HepG2 (cell line): ENCODE data around the gene GGNBP2. TPM values are rescaled to one million over a fixed set of nuclear protein-coding genes. Genes with fewer than 3 reads are reported as not detected.

Source experiments
- AKAP8 ChIP-seq: sonication (generic); formaldehyde crosslinking; IDR thresholded peaks from 2 replicates; pipeline ENCODE4 v1.5.1; 2020; ENCODE audit warnings: mild to moderate bottlenecking, missing genetic modification reagents
- ETV5 ChIP-seq: IDR thresholded peaks from 2 replicates; pipeline ENCODE4 v1.6.1; 2018; ENCODE audit warnings: missing biosample characterization, missing genetic modification reagents, inconsistent platforms, borderline replicate concordance
- HNF4A ChIP-seq: sonication (generic); formaldehyde crosslinking; IDR thresholded peaks from 2 replicates; pipeline ENCODE4 v1.4.0; 2020; ENCODE audit warnings: missing genetic modification reagents
- JUN ChIP-seq: sonication (generic); formaldehyde crosslinking; IDR thresholded peaks from 2 replicates; pipeline ENCODE4 v1.4.0; 2020; ENCODE audit warnings: mild to moderate bottlenecking, missing genetic modification reagents
- MAFK ChIP-seq, 2 experiments: IDR thresholded peaks in 1 of 2; conservative IDR thresholded peaks in 1 of 2; 2 replicates each; pipeline ENCODE4 v1.6.1; 2011; ENCODE audit warnings: improper control_type of control experiment in 2 of 2, low read length in 2 of 2
- NCOR1 ChIP-seq: fragments of 200-600 bp; sonication (generic); IDR thresholded peaks from 2 replicates; pipeline ENCODE4 v1.7.0; 2017; ENCODE audit warnings: antibody characterized with exemption, low read length, borderline replicate concordance
- PHF21A ChIP-seq: sonication (generic); formaldehyde crosslinking; IDR thresholded peaks from 2 replicates; pipeline ENCODE4 v1.5.0; 2020; ENCODE audit warnings: mild to moderate bottlenecking, missing genetic modification reagents
- SALL1 ChIP-seq: sonication (generic); formaldehyde crosslinking; IDR thresholded peaks from 2 replicates; pipeline ENCODE4 v1.8.0; 2022; ENCODE audit warnings: mild to moderate bottlenecking, missing genetic modification reagents
- SKI ChIP-seq: fragments of 450-650 bp; IDR thresholded peaks from one replicate; pipeline ENCODE4 v1.6.1; 2018; ENCODE audit warnings: mild to moderate bottlenecking; ENCODE audit not compliant: partially characterized antibody
- ZFP82 ChIP-seq: sonication (generic); formaldehyde crosslinking; IDR thresholded peaks from 2 replicates; pipeline ENCODE4 v1.5.1; 2020; ENCODE audit warnings: mild to moderate bottlenecking, missing genetic modification reagents, borderline replicate concordance
- ZNF224 ChIP-seq: sonication (generic); formaldehyde crosslinking; IDR thresholded peaks from 2 replicates; pipeline ENCODE4 v1.5.0; 2020; ENCODE audit warnings: mild to moderate bottlenecking, missing genetic modification reagents
- ZNF607 ChIP-seq: sonication (generic); formaldehyde crosslinking; IDR thresholded peaks from 2 replicates; pipeline ENCODE4 v1.5.1; 2020; ENCODE audit warnings: missing genetic modification reagents, mild to moderate bottlenecking, borderline replicate concordance
- ZNF777 ChIP-seq: sonication (generic); formaldehyde crosslinking; IDR thresholded peaks from 2 replicates; pipeline ENCODE4 v1.4.0; 2020; ENCODE audit warnings: missing genetic modification reagents
- polyA plus RNA-seq, 8 experiments: library from polyadenylated mRNA; depleted of rRNA in 3 of 8; stranded (reverse) in 7 of 8; unstranded in 1 of 8; fragments of >200 nt; fragmentation: Illumina TruSeq in 4 of 8; extraction: Trizol in 4 of 8; gene quantifications; 2 replicates each; pipeline versions ENCODE4 v1.2.1 to v1.2.3, GENCODE V29; 2011 to 2016; ENCODE audit warnings: low read depth in 4 of 8, missing spikeins in 1 of 8, mixed read lengths in 1 of 8; ENCODE audit not compliant: insufficient read depth in 1 of 8
- total RNA-seq, 5 experiments: library from RNA; depleted of rRNA; stranded (reverse); fragments of >200 nt; fragmentation: Illumina TruSeq; extraction: Trizol; gene quantifications; 2 replicates each; pipeline ENCODE4 v1.2.3, GENCODE V29; 2016; ENCODE audit warnings: low read depth in 1 of 5
- TF ChIP-seq, protein P1 (sequence below): sonication (generic); formaldehyde crosslinking; IDR thresholded peaks from 2 replicates; pipeline ENCODE4; 2020; ENCODE audit warnings: missing genetic modification reagents, mild to moderate bottlenecking, borderline replicate concordance
- TF ChIP-seq, protein P2 (sequence below): sonication (generic); formaldehyde crosslinking; IDR thresholded peaks from 2 replicates; pipeline ENCODE4 v1.5.0; 2020; ENCODE audit warnings: missing genetic modification reagents
- TF ChIP-seq, protein P3 (sequence below): sonication (generic); formaldehyde crosslinking; IDR thresholded peaks from 2 replicates; pipeline ENCODE4 v1.4.0; 2020; ENCODE audit warnings: missing genetic modification reagents
- TF ChIP-seq, protein P4 (sequence below): sonication (generic); formaldehyde crosslinking; conservative IDR thresholded peaks from 2 replicates; pipeline ENCODE4 v1.4.0; 2020; ENCODE audit warnings: mild to moderate bottlenecking, missing genetic modification reagents, moderate library complexity

The GGNBP2 gene
- total and polyA plus RNA-seq, 2 of the 13 experiments (the other 11 are each of a cell fraction or from before 2014, with no cell fraction given) = 53.3 to 84.2 TPM

DNA sequence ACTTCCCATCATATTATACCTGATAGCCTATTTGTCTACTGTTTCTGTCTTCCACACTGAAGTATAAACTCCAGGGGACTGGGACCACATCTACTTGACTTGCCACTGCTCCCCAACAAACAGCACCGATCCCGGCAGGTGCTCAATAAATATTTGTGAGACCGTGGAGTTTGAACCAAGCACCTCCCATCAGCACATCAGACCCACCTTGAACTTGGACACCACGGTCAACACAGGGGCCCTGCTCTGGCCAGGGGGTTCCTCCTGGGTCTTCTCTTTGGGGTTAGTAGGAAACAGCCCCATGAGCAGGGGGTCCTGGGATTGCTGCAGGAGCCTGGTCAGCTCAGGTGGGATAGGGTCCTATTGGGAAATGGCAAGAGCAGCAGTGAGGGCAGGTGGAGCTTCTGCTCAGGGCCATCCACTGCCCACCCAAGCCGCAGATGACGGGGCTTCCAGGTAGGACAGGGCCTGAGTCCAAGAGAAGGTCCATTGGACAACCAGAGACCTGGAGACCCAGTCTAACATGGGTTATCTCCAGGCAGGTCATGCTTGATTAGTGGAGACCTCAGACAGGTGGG lies 38.4 kb upstream of the GGNBP2 start (continued):
- peak; percentile 40 for TF ChIP-seq SKI
- TF ChIP-seq ZNF607 (CRISPR knock-in tag) = no peak
- TF ChIP-seq, protein P1, sequence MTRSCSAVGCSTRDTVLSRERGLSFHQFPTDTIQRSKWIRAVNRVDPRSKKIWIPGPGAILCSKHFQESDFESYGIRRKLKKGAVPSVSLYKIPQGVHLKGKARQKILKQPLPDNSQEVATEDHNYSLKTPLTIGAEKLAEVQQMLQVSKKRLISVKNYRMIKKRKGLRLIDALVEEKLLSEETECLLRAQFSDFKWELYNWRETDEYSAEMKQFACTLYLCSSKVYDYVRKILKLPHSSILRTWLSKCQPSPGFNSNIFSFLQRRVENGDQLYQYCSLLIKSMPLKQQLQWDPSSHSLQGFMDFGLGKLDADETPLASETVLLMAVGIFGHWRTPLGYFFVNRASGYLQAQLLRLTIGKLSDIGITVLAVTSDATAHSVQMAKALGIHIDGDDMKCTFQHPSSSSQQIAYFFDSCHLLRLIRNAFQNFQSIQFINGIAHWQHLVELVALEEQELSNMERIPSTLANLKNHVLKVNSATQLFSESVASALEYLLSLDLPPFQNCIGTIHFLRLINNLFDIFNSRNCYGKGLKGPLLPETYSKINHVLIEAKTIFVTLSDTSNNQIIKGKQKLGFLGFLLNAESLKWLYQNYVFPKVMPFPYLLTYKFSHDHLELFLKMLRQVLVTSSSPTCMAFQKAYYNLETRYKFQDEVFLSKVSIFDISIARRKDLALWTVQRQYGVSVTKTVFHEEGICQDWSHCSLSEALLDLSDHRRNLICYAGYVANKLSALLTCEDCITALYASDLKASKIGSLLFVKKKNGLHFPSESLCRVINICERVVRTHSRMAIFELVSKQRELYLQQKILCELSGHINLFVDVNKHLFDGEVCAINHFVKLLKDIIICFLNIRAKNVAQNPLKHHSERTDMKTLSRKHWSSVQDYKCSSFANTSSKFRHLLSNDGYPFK (CRISPR knock-in tag) = no peak
- no peak for TF ChIP-seq ETV5 (CRISPR knock-in tag)
- TF ChIP-seq MAFK (conservative IDR thresholded peaks at IDR 0.05 in 1 of 2, IDR thresholded peaks at IDR 0.05 in 1 of 2; ENCODE audit: low read length in 2 of 2) = no peak
- no peak for TF ChIP-seq JUN (CRISPR knock-in tag)
- TF ChIP-seq, protein P2, sequence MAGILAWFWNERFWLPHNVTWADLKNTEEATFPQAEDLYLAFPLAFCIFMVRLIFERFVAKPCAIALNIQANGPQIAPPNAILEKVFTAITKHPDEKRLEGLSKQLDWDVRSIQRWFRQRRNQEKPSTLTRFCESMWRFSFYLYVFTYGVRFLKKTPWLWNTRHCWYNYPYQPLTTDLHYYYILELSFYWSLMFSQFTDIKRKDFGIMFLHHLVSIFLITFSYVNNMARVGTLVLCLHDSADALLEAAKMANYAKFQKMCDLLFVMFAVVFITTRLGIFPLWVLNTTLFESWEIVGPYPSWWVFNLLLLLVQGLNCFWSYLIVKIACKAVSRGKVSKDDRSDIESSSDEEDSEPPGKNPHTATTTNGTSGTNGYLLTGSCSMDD (CRISPR knock-in tag) = no peak
- TF ChIP-seq, protein P3, sequence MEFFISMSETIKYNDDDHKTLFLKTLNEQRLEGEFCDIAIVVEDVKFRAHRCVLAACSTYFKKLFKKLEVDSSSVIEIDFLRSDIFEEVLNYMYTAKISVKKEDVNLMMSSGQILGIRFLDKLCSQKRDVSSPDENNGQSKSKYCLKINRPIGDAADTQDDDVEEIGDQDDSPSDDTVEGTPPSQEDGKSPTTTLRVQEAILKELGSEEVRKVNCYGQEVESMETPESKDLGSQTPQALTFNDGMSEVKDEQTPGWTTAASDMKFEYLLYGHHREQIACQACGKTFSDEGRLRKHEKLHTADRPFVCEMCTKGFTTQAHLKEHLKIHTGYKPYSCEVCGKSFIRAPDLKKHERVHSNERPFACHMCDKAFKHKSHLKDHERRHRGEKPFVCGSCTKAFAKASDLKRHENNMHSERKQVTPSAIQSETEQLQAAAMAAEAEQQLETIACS (CRISPR knock-in tag) = no peak
- TF ChIP-seq ZNF777 (CRISPR knock-in tag) = no peak
- peak; percentile 28; the same call in 1 of the 2 replicates for TF ChIP-seq NCOR1
- TF ChIP-seq SALL1 = peak; percentile 51; the same call in 1 of the 2 replicates
- TF ChIP-seq AKAP8 (CRISPR knock-in tag) = no peak
- no peak for TF ChIP-seq ZFP82
- no peak for TF ChIP-seq PHF21A (CRISPR knock-in tag)
- TF ChIP-seq HNF4A (CRISPR knock-in tag) = peak; percentile 63
- no peak for TF ChIP-seq ZNF224 (CRISPR knock-in tag)
- TF ChIP-seq, protein P4, sequence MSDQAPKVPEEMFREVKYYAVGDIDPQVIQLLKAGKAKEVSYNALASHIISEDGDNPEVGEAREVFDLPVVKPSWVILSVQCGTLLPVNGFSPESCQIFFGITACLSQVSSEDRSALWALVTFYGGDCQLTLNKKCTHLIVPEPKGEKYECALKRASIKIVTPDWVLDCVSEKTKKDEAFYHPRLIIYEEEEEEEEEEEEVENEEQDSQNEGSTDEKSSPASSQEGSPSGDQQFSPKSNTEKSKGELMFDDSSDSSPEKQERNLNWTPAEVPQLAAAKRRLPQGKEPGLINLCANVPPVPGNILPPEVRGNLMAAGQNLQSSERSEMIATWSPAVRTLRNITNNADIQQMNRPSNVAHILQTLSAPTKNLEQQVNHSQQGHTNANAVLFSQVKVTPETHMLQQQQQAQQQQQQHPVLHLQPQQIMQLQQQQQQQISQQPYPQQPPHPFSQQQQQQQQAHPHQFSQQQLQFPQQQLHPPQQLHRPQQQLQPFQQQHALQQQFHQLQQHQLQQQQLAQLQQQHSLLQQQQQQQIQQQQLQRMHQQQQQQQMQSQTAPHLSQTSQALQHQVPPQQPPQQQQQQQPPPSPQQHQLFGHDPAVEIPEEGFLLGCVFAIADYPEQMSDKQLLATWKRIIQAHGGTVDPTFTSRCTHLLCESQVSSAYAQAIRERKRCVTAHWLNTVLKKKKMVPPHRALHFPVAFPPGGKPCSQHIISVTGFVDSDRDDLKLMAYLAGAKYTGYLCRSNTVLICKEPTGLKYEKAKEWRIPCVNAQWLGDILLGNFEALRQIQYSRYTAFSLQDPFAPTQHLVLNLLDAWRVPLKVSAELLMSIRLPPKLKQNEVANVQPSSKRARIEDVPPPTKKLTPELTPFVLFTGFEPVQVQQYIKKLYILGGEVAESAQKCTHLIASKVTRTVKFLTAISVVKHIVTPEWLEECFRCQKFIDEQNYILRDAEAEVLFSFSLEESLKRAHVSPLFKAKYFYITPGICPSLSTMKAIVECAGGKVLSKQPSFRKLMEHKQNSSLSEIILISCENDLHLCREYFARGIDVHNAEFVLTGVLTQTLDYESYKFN = peak; percentile 70
